ENCODE measurements around the gene COBLL1. TPM values are rescaled to one million over a fixed set of nuclear protein-coding genes. Genes with fewer than 3 reads are reported as not detected.

Gene COBLL1
- total and polyA plus RNA-seq, 11 donors: 4.0 to 36.9 (median 16.2) TPM

GRCh38 chr2:164792316-164793170 is 49.1 kb downstream of the COBLL1 start:
- Histone ChIP-seq H3K36me3 (no peaks in the 10 kb centered on the region), H3K27me3 (no peaks in the 10 kb centered on the region), H3K27ac (peak overlapping the region in 11 of 12 donors; percentile 3 to 74 (median 61)), H3K4me1 (peaks cover 0 to 60% (median 31%) of the 10 kb centered on the region in 12 donors), H3K4me3 (no peak overlapping the region), H3K9me3 (no peaks in the 10 kb centered on the region)
- 85 to 90% (median 87%) methylated on average over 5 of the region's 5 CpGs for WGBS, 4 donors
- no peak for TF ChIP-seq POLR2A (IDR thresholded peaks at IDR 0.05)
- TF ChIP-seq CTCF (IDR thresholded peaks at IDR 0.05): no peak
- intact Hi-C loops (cut with DNase I): no loop called here
- ATAC-seq (peak in 1 of 4 donors; percentile 17), DNase-seq (no peak)

- TF ChIP-seq POLR2A (IDR thresholded peaks at IDR 0.05): no peak
- no peak for TF ChIP-seq CTCF (IDR thresholded peaks at IDR 0.05)
- 94 to 97% (median 96%) methylated on average over 5 of the region's 5 CpGs for WGBS, 4 donors
- Histone ChIP-seq H3K36me3 (no peaks in the 10 kb centered on the region), H3K4me3 (no peak overlapping the region), H3K27me3 (no peaks in the 10 kb centered on the region), H3K27ac (no peak overlapping the region), H3K9me3 (no peaks in the 10 kb centered on the region), H3K4me1 (peaks cover 2 to 64% (median 39%) of the 10 kb centered on the region in 12 donors)
- no peak for DNase-seq
- intact Hi-C loops (cut with DNase I): loop anchor here in 1 of 10 donors (10.0 kb wide), 1 partner anchor 45 kb away; no protein-coding TSS in a partner anchor
- ATAC-seq: no peak
Observed at GRCh38 chr2:164789968-164790367, 51.7 kb downstream of the COBLL1 start.

GRCh38 chr2:164786787-164787186 is 54.8 kb downstream of the COBLL1 start:
- peak overlapping the region in 2 of 12 donors; percentile 79 for H3K27ac ChIP-seq

More at GRCh38 chr2:164786787-164787186, 54.8 kb downstream of the COBLL1 start:
- Histone ChIP-seq H3K27me3 (no peaks in the 10 kb centered on the region), H3K4me1 (peaks cover 2 to 63% (median 39%) of the 10 kb centered on the region in 12 donors), H3K4me3 (no peak overlapping the region), H3K36me3 (no peaks in the 10 kb centered on the region), H3K9me3 (no peaks in the 10 kb centered on the region)
- intact Hi-C loops (cut with DNase I): loop anchor here in 1 of 10 donors (10.0 kb wide), 1 partner anchor 48 kb away; no protein-coding TSS in a partner anchor
- 71 to 84% (median 78%) methylated on average over 2 of the region's 2 CpGs for WGBS, 4 donors
- DNase-seq (no peak), ATAC-seq (no peak)
- TF ChIP-seq CTCF (IDR thresholded peaks at IDR 0.05) (no peak), POLR2A (IDR thresholded peaks at IDR 0.05) (no peak)

All from heart left ventricle (tissue), 16 donors.